ENCODE measurements around the gene NME1. TPM values are rescaled to one million over a fixed set of nuclear protein-coding genes. Genes with fewer than 3 reads are reported as not detected.
A peak's percentile ranks its signal among the peaks of the same experiment; 100 is the strongest.

NME1 gene
- total and polyA plus RNA-seq, 9 of the 15 experiments (the other 6 are each of a cell fraction or from before 2014, with no cell fraction given): 449 to 1,588 (median 604) TPM

- TF ChIP-seq NFIC (IDR thresholded peaks at IDR 0.05) (0 out of 2 replicates have a peak, but pooled peaks have one; percentile 4), EP400 (IDR thresholded peaks at IDR 0.05) (peak; percentile 66; the same call in 1 of the 2 replicates), RB1 (IDR thresholded peaks at IDR 0.05; ENCODE audit: low read depth) (peak; percentile 55; the same call in 1 of the 2 replicates), ZNF778 (CRISPR knock-in tag; IDR thresholded peaks at IDR 0.05) (no peak), ZBTB7A (IDR thresholded peaks at IDR 0.05; ENCODE audit: borderline replicate concordance, control insufficient read depth, low read depth, low read length) (peak; percentile 98), ZBTB40 (IDR thresholded peaks at IDR 0.05) (0 out of 2 replicates have a peak, but pooled peaks have one; percentile 11), ZBTB40 (CRISPR knock-in tag; IDR thresholded peaks at IDR 0.05) (no peak), DDX20 (tag; IDR thresholded peaks at IDR 0.05; ENCODE audit: low read depth) (no peak), ZFX (CRISPR knock-in tag; IDR thresholded peaks at IDR 0.05) (peak; percentile 35; the same call in 1 of the 2 replicates), MAX (CRISPR knock-in tag; IDR thresholded peaks at IDR 0.05) (peak; percentile 20; the same call in 1 of the 2 replicates), SPI1 (IDR thresholded peaks at IDR 0.05; ENCODE audit: borderline replicate concordance, low read depth, low read length) (0 out of 2 replicates have a peak, but pooled peaks have one; percentile 1), ARID1B (IDR thresholded peaks at IDR 0.05) (peak; percentile 11; the same call in 1 of the 2 replicates), MAZ (CRISPR knock-in tag; conservative IDR thresholded peaks at IDR 0.05 in 1 of 2, IDR thresholded peaks at IDR 0.05 in 1 of 2) (peak; percentile 9 to 79; a peak in 2 of 4 replicates), POLR2A (conservative IDR thresholded peaks at IDR 0.05) (peak; percentile 46; the same call in 1 of the 2 replicates), NKRF (IDR thresholded peaks at IDR 0.05; ENCODE audit: borderline replicate concordance) (peak; percentile 69; the same call in 1 of the 2 replicates), HLTF (IDR thresholded peaks at IDR 0.05) (no peak)
These were observed 13.9 kb downstream of the NME1 start (continued) for GRCh38 chr17:51166987-51167931.

Measured in K562 (cell line).